WI38 (cell line): Measurements from ENCODE around the gene GLYR1.

Experiments
- H3K4me3 ChIP-seq: 2 replicates; pipeline ENCODE4 v1.5.1; 2011; ENCODE audit warnings: low read depth, mild to moderate bottlenecking, control low read depth, low read length
- CTCF ChIP-seq: IDR thresholded peaks from 2 replicates; pipeline ENCODE4 v1.5.1; 2012; ENCODE audit warnings: low read depth, mild to moderate bottlenecking, control low read depth, low read length

The GLYR1 gene

GRCh38 chr16:4846503-4846900 lies 586 bp downstream of the GLYR1 start:
- no peak for TF ChIP-seq CTCF
- H3K4me3 ChIP-seq: peak overlapping the region; percentile 81

GRCh38 chr16:4840984-4841383 lies 6.1 kb downstream of the GLYR1 start:
- no peak overlapping the region for H3K4me3 ChIP-seq
- no peak for TF ChIP-seq CTCF

- no peak overlapping the region for H3K4me3 ChIP-seq
- no peak for TF ChIP-seq CTCF
Measured at GRCh38 chr16:4839942-4840341, 7.1 kb downstream of the GLYR1 start.

- no peak overlapping the region for H3K4me3 ChIP-seq
- TF ChIP-seq CTCF: no peak
Measured at GRCh38 chr16:4837733-4838501, 9.2 kb downstream of the GLYR1 start.

- TF ChIP-seq CTCF: no peak
- H3K4me3 ChIP-seq: no peak overlapping the region
Measured at GRCh38 chr16:4836727-4837126, 10.4 kb downstream of the GLYR1 start.

- no peak overlapping the region for H3K4me3 ChIP-seq
- no peak for TF ChIP-seq CTCF
Measured at GRCh38 chr16:4833584-4833983, 13.5 kb downstream of the GLYR1 start.

- no peak for TF ChIP-seq CTCF
Measured at GRCh38 chr16:4832698-4833343, 14.3 kb downstream of the GLYR1 start.

More at GRCh38 chr16:4832698-4833343, 14.3 kb downstream of the GLYR1 start:
- H3K4me3 ChIP-seq: no peak overlapping the region
